Gastrocnemius medialis (tissue), 4 donors: ENCODE measurements around the gene GRM5.

ENCODE experiments used
- POLR2A ChIP-seq, 2 donors: fragments of 450-650 bp; IDR thresholded peaks; one replicate each; pipeline ENCODE4 v1.6.1; 2017; ENCODE audit warnings: antibody characterized with exemption in 2 of 2, mild to moderate bottlenecking in 2 of 2, moderate library complexity in 2 of 2
- TF ChIP-seq, protein P1 (sequence below), 5 experiments: fragments of 450-650 bp in 3 of 5; fragments of 200-600 bp in 2 of 5; sonication (generic) in 2 of 5; IDR thresholded peaks in 4 of 5; conservative IDR thresholded peaks in 1 of 5; 1 replicate in 4 of 5; 2 replicates in 1 of 5; pipeline ENCODE4 v1.5.1; 2016 to 2019; ENCODE audit warnings: antibody characterized with exemption in 5 of 5, mild to moderate bottlenecking in 3 of 5, moderate library complexity in 3 of 5

DNA sequence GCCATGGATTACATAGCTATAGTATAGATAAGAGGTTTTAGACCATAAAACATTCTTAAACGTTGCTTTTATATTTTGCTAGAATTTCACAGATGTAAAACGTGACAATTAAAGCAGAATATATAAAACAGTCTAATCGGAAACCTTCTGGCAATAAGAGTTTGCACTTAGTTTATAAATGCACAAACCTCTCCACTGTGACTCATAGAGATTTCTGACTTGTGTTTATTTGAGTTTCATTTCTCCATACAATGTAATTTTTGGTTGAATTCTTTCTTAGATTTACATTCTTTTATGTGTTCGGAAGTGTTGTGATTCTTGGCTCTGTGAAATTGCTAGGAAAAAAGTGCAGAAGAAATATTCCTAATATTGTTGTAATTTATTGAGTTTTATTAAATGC lies 439.6 kb downstream of the GRM5 start:
- TF ChIP-seq, protein P1, sequence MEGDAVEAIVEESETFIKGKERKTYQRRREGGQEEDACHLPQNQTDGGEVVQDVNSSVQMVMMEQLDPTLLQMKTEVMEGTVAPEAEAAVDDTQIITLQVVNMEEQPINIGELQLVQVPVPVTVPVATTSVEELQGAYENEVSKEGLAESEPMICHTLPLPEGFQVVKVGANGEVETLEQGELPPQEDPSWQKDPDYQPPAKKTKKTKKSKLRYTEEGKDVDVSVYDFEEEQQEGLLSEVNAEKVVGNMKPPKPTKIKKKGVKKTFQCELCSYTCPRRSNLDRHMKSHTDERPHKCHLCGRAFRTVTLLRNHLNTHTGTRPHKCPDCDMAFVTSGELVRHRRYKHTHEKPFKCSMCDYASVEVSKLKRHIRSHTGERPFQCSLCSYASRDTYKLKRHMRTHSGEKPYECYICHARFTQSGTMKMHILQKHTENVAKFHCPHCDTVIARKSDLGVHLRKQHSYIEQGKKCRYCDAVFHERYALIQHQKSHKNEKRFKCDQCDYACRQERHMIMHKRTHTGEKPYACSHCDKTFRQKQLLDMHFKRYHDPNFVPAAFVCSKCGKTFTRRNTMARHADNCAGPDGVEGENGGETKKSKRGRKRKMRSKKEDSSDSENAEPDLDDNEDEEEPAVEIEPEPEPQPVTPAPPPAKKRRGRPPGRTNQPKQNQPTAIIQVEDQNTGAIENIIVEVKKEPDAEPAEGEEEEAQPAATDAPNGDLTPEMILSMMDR (IDR thresholded peaks at IDR 0.05 in 4 of 5, conservative IDR thresholded peaks at IDR 0.05 in 1 of 5) = no peak
- no peak for TF ChIP-seq POLR2A (IDR thresholded peaks at IDR 0.05)
